Lower lobe of right lung (tissue), 2 donors: ENCODE measurements around the gene IGLL5. TPM values are rescaled to one million over a fixed set of nuclear protein-coding genes. Genes with fewer than 3 reads are reported as not detected.

ENCODE experiments used
- ATAC-seq, 2 donors: fragments of 200-7000 bp; cut with Tn5 transposase; one replicate each; pipeline ENCODE4 v1.9.1; 2020 to 2022; ENCODE audit warnings: mild to moderate bottlenecking in 2 of 2, moderate library complexity in 2 of 2
- DNase-seq: peaks from one replicate; pipeline ENCODE4 v3.0.0-alpha.2; 2020
- H3K27ac ChIP-seq: fragments of 200-600 bp; one replicate; pipeline ENCODE4 v1.8.0; 2022
- H3K27me3 ChIP-seq: fragments of 200-600 bp; one replicate; pipeline ENCODE4 v1.8.0; 2022; ENCODE audit warnings: low read depth
- H3K36me3 ChIP-seq: fragments of 200-600 bp; one replicate; pipeline ENCODE4 v1.8.0; 2022; ENCODE audit warnings: mild to moderate bottlenecking
- H3K4me1 ChIP-seq: fragments of 200-600 bp; one replicate; pipeline ENCODE4 v1.8.0; 2022
- H3K4me3 ChIP-seq: fragments of 200-600 bp; one replicate; pipeline ENCODE4 v1.8.0; 2022; ENCODE audit warnings: mild to moderate bottlenecking
- H3K9me3 ChIP-seq: fragments of 200-600 bp; one replicate; pipeline ENCODE4 v1.8.0; 2022
- intact Hi-C: fragments of 100-400 bp; cut with DNase I; formaldehyde crosslinking; loops from one replicate; pipeline ENCODE4 v1.11.0; 2022
- total RNA-seq: library from RNA; stranded (reverse); fragmentation: NEBNext Ultra II Directional; extraction: Animal tissue kit (Norgen Biotek cat#: 25700); gene quantifications from one replicate; pipeline ENCODE4 v1.2.1, GENCODE V29; 2021
- TF ChIP-seq, protein P1 (sequence below): fragments of 200-600 bp; IDR thresholded peaks from one replicate; pipeline ENCODE4 v1.8.0; 2022; ENCODE audit warnings: antibody characterized with exemption, mild to moderate bottlenecking
- donor health status: DM: no; HTN: yes; CAD: no; lungs with severe emphysema.

IGLL5 gene
- total RNA-seq, 1 donor from 2014 or later, result 11.1 TPM

DNA sequence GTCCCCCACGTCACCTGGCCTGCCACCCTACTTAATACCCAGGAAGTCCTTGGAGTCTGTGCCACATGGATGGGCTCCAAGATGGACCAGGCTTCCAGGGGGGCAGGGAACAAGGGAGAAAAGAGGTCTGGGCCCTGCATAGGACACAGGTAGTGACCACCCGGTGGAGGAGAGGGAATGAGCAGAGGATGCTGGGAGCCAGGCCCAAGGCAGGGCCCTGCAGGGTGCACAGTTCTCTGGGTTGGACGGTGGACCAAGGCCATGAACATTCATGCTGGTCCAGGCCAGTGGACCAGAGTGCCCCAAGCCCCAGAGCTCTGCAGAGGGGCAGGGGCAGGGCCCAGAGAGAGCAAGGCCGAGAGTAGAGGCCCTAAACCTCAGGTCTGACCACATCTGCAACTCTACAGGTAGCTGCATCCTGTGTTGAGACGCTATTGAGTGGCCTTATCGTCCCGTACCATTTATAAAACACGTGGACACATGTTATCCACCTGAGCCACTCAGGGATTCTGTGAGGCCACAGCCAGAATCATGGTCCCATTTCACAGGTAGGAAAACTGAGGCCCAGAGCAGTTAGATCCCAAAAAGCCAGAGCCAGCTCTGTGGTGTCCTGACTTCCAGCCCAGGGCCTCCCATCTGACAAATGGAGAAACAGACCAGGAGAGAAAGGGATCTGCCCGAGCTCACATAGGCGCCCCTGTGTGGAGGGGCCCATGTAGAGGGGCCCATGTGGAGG, 46.4 kb downstream of the IGLL5 start:
- ATAC-seq, result no peak

DNA sequence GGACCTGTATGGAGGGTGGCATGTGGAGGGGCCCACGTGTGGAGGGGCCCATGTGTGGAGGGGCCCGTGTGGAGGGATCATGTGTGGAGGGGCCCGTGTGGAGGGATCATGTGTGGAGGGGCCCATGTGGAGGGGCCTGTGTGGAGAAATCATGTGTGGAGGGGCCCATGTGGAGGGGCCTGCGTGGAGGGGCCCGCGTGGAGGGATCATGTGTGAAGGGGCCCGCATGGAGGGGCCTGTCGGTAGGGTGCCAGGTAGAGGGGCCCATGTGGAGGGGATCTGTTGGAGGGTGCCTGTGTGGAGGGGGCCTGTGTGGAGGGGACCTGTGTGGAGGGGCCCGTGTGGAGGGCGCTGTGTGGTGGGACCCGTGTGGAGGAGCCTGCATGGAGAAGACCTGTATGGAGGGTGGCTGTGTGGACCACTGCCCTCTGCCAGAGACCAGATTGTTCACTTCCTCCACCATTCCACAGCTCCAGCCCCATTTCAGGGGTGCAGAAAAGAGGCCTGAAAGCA, 47.0 kb downstream of the IGLL5 start:
- H3K27ac ChIP-seq, result no peak overlapping the region
- H3K36me3 ChIP-seq, result no peaks in the 10 kb centered on the region
- ATAC-seq (peak in 1 of 2 donors; percentile 21), DNase-seq (no peak)
- no peaks in the 10 kb centered on the region for H3K4me1 ChIP-seq
- no peaks in the 10 kb centered on the region for H3K9me3 ChIP-seq
- no peak overlapping the region for H3K4me3 ChIP-seq
- TF ChIP-seq, protein P1, sequence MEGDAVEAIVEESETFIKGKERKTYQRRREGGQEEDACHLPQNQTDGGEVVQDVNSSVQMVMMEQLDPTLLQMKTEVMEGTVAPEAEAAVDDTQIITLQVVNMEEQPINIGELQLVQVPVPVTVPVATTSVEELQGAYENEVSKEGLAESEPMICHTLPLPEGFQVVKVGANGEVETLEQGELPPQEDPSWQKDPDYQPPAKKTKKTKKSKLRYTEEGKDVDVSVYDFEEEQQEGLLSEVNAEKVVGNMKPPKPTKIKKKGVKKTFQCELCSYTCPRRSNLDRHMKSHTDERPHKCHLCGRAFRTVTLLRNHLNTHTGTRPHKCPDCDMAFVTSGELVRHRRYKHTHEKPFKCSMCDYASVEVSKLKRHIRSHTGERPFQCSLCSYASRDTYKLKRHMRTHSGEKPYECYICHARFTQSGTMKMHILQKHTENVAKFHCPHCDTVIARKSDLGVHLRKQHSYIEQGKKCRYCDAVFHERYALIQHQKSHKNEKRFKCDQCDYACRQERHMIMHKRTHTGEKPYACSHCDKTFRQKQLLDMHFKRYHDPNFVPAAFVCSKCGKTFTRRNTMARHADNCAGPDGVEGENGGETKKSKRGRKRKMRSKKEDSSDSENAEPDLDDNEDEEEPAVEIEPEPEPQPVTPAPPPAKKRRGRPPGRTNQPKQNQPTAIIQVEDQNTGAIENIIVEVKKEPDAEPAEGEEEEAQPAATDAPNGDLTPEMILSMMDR, result no peak
- no peaks in the 10 kb centered on the region for H3K27me3 ChIP-seq
- intact Hi-C loops, result no loop called here

More for the DNA sequence above, 46.4 kb downstream of the IGLL5 start:
- Histone ChIP-seq H3K36me3 (no peaks in the 10 kb centered on the region), H3K4me3 (no peak overlapping the region), H3K27me3 (no peaks in the 10 kb centered on the region), H3K4me1 (no peaks in the 10 kb centered on the region), H3K27ac (no peak overlapping the region), H3K9me3 (no peaks in the 10 kb centered on the region)
- TF ChIP-seq, protein P1, result no peak
- intact Hi-C loops, result no loop called here
- no peak for DNase-seq

DNA sequence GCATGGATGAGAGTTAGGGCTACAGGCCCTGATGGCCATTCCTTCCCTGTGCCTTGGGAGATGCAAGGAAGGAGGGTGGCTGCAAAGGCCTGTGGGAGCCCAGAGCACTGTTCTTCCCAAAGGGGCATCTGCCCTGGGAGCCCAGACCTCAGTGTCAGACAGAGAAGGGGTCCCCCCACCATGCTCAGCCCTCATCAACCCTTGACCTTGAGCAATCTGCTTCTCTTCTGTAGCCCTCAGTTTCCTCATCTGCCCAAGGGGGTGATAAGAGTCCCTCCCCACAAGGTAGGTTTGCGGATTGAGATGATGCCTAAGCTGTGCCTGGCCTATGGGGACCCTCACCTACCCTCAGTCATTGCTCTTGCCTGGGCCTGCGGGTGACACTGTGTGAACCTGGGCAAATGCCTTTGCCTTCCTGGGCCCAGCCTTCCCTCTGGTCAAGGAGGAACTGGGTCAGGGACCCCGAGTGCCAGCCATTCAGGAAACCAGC, 47.5 kb downstream of the IGLL5 start:
- no peak overlapping the region for H3K4me3 ChIP-seq
- peak in 1 of 2 donors; percentile 13 for ATAC-seq
- TF ChIP-seq, protein P1, result no peak
- DNase-seq, result no peak
- no peaks in the 10 kb centered on the region for H3K4me1 ChIP-seq
- no peak overlapping the region for H3K27ac ChIP-seq
- H3K27me3 ChIP-seq, result no peaks in the 10 kb centered on the region
- no peaks in the 10 kb centered on the region for H3K36me3 ChIP-seq
- intact Hi-C loops, result no loop called here
- H3K9me3 ChIP-seq, result no peaks in the 10 kb centered on the region

DNA sequence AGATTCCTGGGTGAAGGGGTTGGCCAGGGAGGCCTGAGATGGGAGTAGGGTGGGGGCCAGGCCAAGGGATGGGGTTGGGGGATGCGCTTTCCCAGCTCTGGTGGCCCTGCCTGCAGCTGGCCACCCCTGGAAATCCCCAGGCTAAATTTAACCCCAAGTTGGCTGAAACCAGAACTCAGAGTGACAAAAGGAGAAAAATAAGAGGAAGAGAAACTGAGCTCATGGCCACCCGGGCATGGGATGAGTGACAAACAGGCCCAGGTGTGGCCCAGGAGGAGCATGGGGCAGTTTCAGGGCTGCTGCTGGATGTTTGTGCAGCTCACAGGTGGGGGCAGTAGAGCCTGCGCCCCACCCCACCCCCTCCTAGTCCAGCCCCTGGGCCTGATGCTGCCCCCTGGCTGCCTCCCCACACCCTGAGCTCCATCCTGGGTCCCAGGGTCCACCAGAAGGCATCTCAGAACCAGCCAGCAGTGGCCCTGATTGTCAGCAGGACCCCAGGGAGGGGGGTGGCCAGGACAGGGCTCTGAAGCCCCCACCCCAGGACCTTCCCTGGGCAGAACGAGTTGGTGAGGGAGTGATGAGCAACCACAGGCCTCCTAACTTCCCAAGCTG, 48.0 kb downstream of the IGLL5 start:
- Histone ChIP-seq H3K4me3 (no peak overlapping the region), H3K9me3 (no peaks in the 10 kb centered on the region), H3K4me1 (no peaks in the 10 kb centered on the region), H3K27ac (no peak overlapping the region), H3K27me3 (no peaks in the 10 kb centered on the region), H3K36me3 (no peaks in the 10 kb centered on the region)
- ATAC-seq, result peak in 1 of 2 donors; percentile 61
- TF ChIP-seq, protein P1, result no peak
- DNase-seq, result peak; percentile 38
- intact Hi-C loops, result no loop called here

DNA sequence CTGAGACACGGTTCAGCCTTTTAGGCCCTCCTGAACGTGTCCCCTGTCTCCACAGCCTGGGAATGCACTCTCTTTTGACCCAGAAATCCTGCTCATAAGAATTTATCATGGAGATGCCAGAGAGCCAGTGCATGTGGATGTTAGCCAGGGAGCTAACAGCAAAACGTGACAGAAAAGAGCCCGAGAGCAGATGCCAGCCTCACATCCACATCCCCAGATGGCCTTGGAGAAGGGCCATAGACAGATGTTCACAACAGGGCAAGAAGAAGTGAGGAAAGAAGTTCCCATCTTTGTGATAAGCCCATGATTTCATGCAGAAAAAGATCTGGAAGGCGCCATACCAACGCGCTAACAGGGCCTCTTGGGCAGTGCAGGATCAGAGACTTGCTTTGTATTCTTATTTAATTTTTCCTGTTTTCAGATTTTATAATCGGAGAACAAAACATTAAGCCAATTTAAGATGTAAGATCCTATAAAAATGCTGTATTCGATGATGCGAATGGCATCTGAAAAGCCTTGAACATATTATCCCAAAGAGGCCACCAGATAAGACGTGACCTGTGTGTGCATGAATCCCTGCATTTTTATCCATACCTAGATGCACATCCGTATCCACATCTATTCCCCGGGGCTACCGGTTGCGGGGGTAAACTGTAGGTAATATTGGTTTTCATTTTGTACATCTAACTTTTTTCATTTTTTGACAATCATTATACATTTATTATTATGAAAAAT, 48.7 kb downstream of the IGLL5 start:
- DNase-seq, result peak; percentile 7
- no peak overlapping the region for H3K27ac ChIP-seq
- H3K4me3 ChIP-seq, result no peak overlapping the region
- intact Hi-C loops, result no loop called here
- no peaks in the 10 kb centered on the region for H3K36me3 ChIP-seq
- no peaks in the 10 kb centered on the region for H3K9me3 ChIP-seq
- H3K27me3 ChIP-seq, result no peaks in the 10 kb centered on the region
- ATAC-seq, result no peak
- TF ChIP-seq, protein P1, result no peak
- no peaks in the 10 kb centered on the region for H3K4me1 ChIP-seq
